HCT116 (cell line): Measurements from ENCODE around the gene PEMT.

Experiments
- CTCF ChIP-seq, 3 experiments: fragments of 200-600 bp in 1 of 3; sonication (generic) in 1 of 3; IDR thresholded peaks in 2 of 3; conservative IDR thresholded peaks in 1 of 3; 2 replicates each; pipeline ENCODE4 v1.5.1; 2012 to 2017; ENCODE audit warnings: low read depth in 2 of 3, low read length in 2 of 3, antibody characterized with exemption in 1 of 3, borderline replicate concordance in 1 of 3, control low read depth in 1 of 3, mild to moderate bottlenecking in 1 of 3, mixed read lengths in 1 of 3, mixed run types in 1 of 3, moderate library complexity in 1 of 3; ENCODE audit not compliant: insufficient read depth in 1 of 3
- EZH2 ChIP-seq: fragments of 200-600 bp; sonication (generic); IDR thresholded peaks from 2 replicates; pipeline ENCODE4 v1.6.1; 2017; ENCODE audit warnings: antibody characterized with exemption, mixed run types
- RAD21 ChIP-seq: IDR thresholded peaks from 2 replicates; pipeline ENCODE4 v1.6.1; 2012; ENCODE audit warnings: low read depth, mild to moderate bottlenecking
- REST ChIP-seq: IDR thresholded peaks from 2 replicates; pipeline ENCODE4 v1.6.1; 2012; ENCODE audit warnings: low read depth

- TF ChIP-seq REST, result no peak
- no peak for TF ChIP-seq CTCF (IDR thresholded peaks at IDR 0.05 in 2 of 3, conservative IDR thresholded peaks at IDR 0.05 in 1 of 3; ENCODE audit: borderline replicate concordance in 1 of 3, insufficient read depth in 1 of 3, low read depth in 2 of 3, low read length in 2 of 3)
- TF ChIP-seq EZH2, result no peak
- no peak for TF ChIP-seq RAD21
Observed at GRCh38 chr17:17466511-17466910, 125.0 kb downstream of the PEMT start.
